Right lobe of liver (tissue), 6 donors: ENCODE data around the gene CACNB4. TPM values are rescaled to one million over a fixed set of nuclear protein-coding genes. Genes with fewer than 3 reads are reported as not detected.

ENCODE experiments used
- ATAC-seq, 4 donors: fragments of 200-7000 bp; cut with Tn5 transposase; one replicate each; pipeline ENCODE4 v1.9.1; 2020; ENCODE audit warnings: mild to moderate bottlenecking in 4 of 4, moderate library complexity in 4 of 4
- DNase-seq, 3 donors: peaks; one replicate each; pipeline ENCODE4 v3.0.0-alpha.2; 2020
- H3K27ac ChIP-seq, 3 donors: fragments of 200-600 bp; one replicate each; pipeline ENCODE4 v1.8.0; 2022
- H3K27me3 ChIP-seq, 2 donors: fragments of 200-600 bp; one replicate each; pipeline ENCODE4 v1.8.0; 2022
- H3K36me3 ChIP-seq, 4 donors: fragments of 200-600 bp; sonication (generic) in 1 of 4; one replicate each; pipeline versions ENCODE4 v1.5.1 to v1.8.0; 2017 to 2022; ENCODE audit warnings: control low read depth in 1 of 4
- H3K4me1 ChIP-seq, 4 donors: fragments of 200-600 bp; sonication (generic) in 1 of 4; one replicate each; pipeline versions ENCODE4 v1.5.1 to v1.8.0; 2017 to 2022; ENCODE audit warnings: control low read depth in 1 of 4
- H3K4me3 ChIP-seq, 3 donors: fragments of 200-600 bp; one replicate each; pipeline ENCODE4 v1.8.0; 2022
- H3K9me3 ChIP-seq, 4 donors: fragments of 200-600 bp; sonication (generic) in 1 of 4; one replicate each; pipeline versions ENCODE4 v1.5.1 to v1.8.0; 2017 to 2022; ENCODE audit warnings: control low read depth in 1 of 4
- POLR2A ChIP-seq: fragments of 450-650 bp; IDR thresholded peaks from one replicate; pipeline ENCODE4 v1.6.1; 2017; ENCODE audit warnings: antibody characterized with exemption, mild to moderate bottlenecking
- WGBS: methylation state at CpG from one replicate; pipeline ENCODE4 v1.1.6; 2018; ENCODE audit warnings: low coverage, low lambda C conversion rate; ENCODE audit not compliant: insufficient coverage; ENCODE audit errors: missing lambda C conversion rate; 5-methylcytosine and 5-hydroxymethylcytosine counted together
- intact Hi-C, 2 donors: fragments of 100-400 bp; cut with DNase I; formaldehyde crosslinking; loops; one replicate each; pipeline versions ENCODE4 v1.11.2 to v1.14.1; 2022
- total RNA-seq, 6 experiments: library from RNA; depleted of rRNA in 2 of 6; stranded (reverse); fragments of >200 nt in 2 of 6; fragmentation: NEBNext Ultra II Directional in 3 of 6; extraction: Animal tissue kit (Norgen Biotek cat#: 25700) in 3 of 6; gene quantifications; one replicate each; pipeline versions ENCODE4 v1.1.0 to v1.2.4, GENCODE V29; 2016 to 2023
- TF ChIP-seq, protein P1 (sequence below), 4 donors: fragments of 200-600 bp in 3 of 4; fragments of 450-650 bp in 1 of 4; IDR thresholded peaks; one replicate each; pipeline versions ENCODE4 v1.5.1 to v1.8.0; 2016 to 2022; ENCODE audit warnings: antibody characterized with exemption in 4 of 4, mild to moderate bottlenecking in 2 of 4
- donor health status: DM: no; HTN: yes; CAD: no.
- donor health status: DM: no; HTN: no; CAD: no.
- donor health status: DM: no; HTN: no; CAD: no.
- donor health status: DM: no; HTN: yes; CAD: no.
- donor health status: DM: no; HTN: yes; CAD: no.

Gene CACNB4
- total RNA-seq, 6 experiments from 2014 or later, result 0.06 to 0.49 (median 0.25) TPM

DNA sequence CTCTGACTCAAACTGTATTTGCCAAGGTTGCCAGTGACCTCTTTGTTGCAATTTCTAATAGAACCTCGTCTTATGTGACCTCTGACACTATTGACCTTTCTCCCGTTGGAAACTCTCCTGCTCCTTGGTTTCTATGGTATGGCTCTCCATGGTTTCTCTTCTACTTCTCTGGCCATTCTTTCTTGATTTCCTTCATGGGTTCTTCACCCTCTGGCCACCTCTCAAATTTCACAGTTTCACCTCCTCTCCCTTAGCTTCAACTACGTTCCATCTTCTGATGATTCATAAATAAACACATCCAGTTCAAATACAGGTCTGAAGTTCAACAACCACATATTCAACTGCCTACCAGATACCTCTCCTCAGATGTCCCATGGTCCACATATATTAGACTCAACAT is 109.5 kb downstream of the CACNB4 start:
- DNase-seq (no peak), ATAC-seq (no peak)
- intact Hi-C loops, result no loop called here
- Histone ChIP-seq H3K27me3 (no peaks in the 10 kb centered on the region), H3K4me3 (no peak overlapping the region), H3K9me3 (no peaks in the 10 kb centered on the region), H3K36me3 (no peaks in the 10 kb centered on the region), H3K27ac (no peak overlapping the region), H3K4me1 (no peaks in the 10 kb centered on the region)
- WGBS, result 35% methylated on average over 3 of the region's 3 CpGs
- TF ChIP-seq POLR2A, result no peak
- TF ChIP-seq, protein P1, sequence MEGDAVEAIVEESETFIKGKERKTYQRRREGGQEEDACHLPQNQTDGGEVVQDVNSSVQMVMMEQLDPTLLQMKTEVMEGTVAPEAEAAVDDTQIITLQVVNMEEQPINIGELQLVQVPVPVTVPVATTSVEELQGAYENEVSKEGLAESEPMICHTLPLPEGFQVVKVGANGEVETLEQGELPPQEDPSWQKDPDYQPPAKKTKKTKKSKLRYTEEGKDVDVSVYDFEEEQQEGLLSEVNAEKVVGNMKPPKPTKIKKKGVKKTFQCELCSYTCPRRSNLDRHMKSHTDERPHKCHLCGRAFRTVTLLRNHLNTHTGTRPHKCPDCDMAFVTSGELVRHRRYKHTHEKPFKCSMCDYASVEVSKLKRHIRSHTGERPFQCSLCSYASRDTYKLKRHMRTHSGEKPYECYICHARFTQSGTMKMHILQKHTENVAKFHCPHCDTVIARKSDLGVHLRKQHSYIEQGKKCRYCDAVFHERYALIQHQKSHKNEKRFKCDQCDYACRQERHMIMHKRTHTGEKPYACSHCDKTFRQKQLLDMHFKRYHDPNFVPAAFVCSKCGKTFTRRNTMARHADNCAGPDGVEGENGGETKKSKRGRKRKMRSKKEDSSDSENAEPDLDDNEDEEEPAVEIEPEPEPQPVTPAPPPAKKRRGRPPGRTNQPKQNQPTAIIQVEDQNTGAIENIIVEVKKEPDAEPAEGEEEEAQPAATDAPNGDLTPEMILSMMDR (IDR thresholded peaks at IDR 0.05), result no peak

DNA sequence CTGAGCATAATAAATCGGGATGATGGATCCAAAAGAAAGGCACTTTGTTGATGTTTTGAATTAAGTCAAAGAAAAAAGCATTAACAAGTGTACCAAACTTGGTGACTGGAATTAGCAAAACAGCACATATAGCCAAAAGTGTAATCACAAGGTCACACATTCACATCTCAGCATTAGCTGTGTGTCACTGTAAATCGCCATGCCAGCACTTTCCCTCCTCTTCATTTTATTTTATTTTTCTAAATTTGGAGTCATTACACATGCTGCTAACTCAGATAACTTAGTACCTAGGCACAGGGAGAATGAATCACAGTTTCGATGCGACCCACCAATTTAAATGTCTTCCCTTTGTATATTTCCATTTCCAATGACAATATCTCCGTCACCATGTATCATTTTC is 111.4 kb downstream of the CACNB4 start:
- no peak overlapping the region for H3K4me3 ChIP-seq
- intact Hi-C loops, result no loop called here
- TF ChIP-seq POLR2A, result no peak
- TF ChIP-seq, protein P1 (IDR thresholded peaks at IDR 0.05), result no peak
- H3K27me3 ChIP-seq, result no peaks in the 10 kb centered on the region
- DNase-seq, result no peak
- no peaks in the 10 kb centered on the region for H3K9me3 ChIP-seq
- no peak overlapping the region for H3K27ac ChIP-seq
- no peaks in the 10 kb centered on the region for H3K4me1 ChIP-seq
- ATAC-seq, result no peak
- 81% methylated on average over 5 of the region's 5 CpGs for WGBS
- H3K36me3 ChIP-seq, result no peaks in the 10 kb centered on the region

DNA sequence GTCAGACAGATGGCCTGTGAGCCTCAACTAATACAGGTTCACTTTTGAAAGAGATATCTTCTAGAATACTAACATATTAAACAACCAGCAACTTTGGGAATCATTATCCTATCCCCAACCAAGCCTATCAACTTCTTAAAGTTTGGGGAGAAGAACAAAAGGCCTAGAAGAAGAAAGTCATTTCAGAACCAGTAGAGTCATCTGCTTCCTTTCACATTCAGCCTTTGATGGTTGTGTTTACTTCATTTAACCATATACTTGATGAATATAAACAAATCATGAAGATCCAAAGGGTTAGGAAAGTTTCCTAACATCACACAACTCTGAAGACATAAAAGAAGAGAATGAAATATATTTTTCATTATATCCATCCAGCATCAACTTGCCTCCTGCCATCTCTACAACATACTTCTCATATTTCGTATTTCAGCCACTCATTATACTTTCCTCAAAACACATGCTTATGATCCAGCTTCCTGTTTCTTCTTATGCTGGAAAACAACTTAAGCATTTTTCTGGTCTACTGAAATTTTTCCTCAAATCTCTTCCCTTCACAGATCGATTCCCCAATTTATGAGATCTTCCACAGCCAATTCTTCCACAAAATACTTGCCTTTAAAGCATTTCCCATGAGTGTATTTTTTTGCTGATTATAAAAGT is 114.3 kb downstream of the CACNB4 start:
- Histone ChIP-seq H3K27ac (no peak overlapping the region), H3K4me3 (no peak overlapping the region), H3K27me3 (no peaks in the 10 kb centered on the region), H3K9me3 (no peaks in the 10 kb centered on the region), H3K36me3 (no peaks in the 10 kb centered on the region), H3K4me1 (no peaks in the 10 kb centered on the region)
- DNase-seq (no peak), ATAC-seq (no peak)
- WGBS, result 64% methylated on average over 2 of the region's 2 CpGs
- TF ChIP-seq, protein P1 (IDR thresholded peaks at IDR 0.05), result no peak
- TF ChIP-seq POLR2A, result no peak
- intact Hi-C loops, result no loop called here

DNA sequence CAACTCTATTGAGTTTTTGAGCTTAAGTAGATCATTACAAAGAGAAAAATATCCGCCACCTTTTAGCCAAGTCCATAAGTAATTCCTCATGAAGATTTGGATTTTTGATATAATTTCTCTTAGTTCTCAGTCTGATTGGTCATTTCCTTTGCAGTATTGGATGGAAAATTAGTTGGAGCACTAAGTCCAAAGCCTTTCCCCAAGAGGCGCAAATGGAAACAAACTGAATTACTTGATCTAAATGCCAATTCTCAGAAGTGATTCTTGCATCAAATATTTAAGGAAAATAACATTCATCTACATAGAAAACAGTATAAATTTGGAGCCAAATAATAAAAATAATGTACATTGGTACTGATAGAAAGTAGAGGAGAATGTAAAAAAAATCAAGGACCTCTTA is 115.6 kb downstream of the CACNB4 start:
- Histone ChIP-seq H3K4me1 (no peaks in the 10 kb centered on the region), H3K4me3 (no peak overlapping the region), H3K9me3 (no peaks in the 10 kb centered on the region), H3K27ac (no peak overlapping the region), H3K36me3 (no peaks in the 10 kb centered on the region), H3K27me3 (no peaks in the 10 kb centered on the region)
- ATAC-seq (no peak), DNase-seq (no peak)
- intact Hi-C loops, result no loop called here
- WGBS, result 55% methylated on average over 2 of the region's 2 CpGs
- TF ChIP-seq POLR2A, result no peak

DNA sequence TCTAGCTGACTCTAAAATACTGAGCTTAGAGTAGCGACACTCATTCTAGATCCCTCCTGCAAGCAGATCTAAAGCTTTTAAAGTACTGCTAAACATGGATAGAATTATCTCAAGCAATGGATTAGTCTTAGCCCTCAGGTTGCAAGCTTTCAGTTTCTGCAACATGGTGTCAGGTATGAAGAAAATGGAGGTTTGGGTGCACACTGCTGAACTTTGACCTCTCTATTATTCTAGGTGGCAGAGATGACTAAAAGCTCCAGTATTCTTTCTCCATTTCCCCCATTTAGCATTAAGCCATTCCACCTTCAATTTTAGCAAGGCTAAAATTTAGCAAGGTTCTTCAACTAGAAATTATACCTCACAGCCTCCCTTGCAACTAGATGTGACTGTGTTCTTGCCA is 117.0 kb downstream of the CACNB4 start:
- no peak for TF ChIP-seq POLR2A
- TF ChIP-seq, protein P1 (IDR thresholded peaks at IDR 0.05), result no peak
- DNase-seq, result no peak
- Histone ChIP-seq H3K36me3 (no peaks in the 10 kb centered on the region), H3K9me3 (no peaks in the 10 kb centered on the region), H3K27ac (no peak overlapping the region), H3K27me3 (no peaks in the 10 kb centered on the region), H3K4me3 (no peak overlapping the region), H3K4me1 (no peaks in the 10 kb centered on the region)
- intact Hi-C loops, result no loop called here
- 83% methylated on average over 1 of the region's 1 CpG for WGBS
- no peak for ATAC-seq
